ENCODE data around the gene NEDD8.
"Not testable (repeated sequence)": the region's sequence is repeated elsewhere in the genome, so short reads cannot be mapped to it uniquely, and the experiment has no call there.

The NEDD8 gene

DNA sequence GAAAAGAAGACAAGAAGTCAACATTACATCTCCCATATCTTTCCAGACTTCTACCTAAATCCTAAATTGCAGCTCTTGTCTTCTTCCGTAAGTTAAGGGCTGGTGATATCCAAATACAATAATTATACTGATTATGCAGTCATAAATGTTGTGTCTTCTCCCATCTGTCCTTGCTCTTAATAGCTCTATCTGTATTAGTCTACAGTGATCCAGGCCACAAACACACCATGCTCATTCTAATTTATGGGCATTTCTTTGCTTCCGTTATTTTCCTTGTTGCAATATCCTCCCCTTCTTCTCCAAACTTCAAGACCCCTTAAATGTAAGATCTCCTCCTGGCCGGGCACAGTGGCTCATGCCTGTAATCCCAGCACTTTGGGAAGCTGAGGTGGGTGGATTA lies 12.6 kb downstream of the NEDD8 start:
- TF ChIP-seq, protein P1, sequence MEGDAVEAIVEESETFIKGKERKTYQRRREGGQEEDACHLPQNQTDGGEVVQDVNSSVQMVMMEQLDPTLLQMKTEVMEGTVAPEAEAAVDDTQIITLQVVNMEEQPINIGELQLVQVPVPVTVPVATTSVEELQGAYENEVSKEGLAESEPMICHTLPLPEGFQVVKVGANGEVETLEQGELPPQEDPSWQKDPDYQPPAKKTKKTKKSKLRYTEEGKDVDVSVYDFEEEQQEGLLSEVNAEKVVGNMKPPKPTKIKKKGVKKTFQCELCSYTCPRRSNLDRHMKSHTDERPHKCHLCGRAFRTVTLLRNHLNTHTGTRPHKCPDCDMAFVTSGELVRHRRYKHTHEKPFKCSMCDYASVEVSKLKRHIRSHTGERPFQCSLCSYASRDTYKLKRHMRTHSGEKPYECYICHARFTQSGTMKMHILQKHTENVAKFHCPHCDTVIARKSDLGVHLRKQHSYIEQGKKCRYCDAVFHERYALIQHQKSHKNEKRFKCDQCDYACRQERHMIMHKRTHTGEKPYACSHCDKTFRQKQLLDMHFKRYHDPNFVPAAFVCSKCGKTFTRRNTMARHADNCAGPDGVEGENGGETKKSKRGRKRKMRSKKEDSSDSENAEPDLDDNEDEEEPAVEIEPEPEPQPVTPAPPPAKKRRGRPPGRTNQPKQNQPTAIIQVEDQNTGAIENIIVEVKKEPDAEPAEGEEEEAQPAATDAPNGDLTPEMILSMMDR (conservative IDR thresholded peaks at IDR 0.05; ENCODE audit: low read length): no peak
- TF ChIP-seq EZH2phosphoT487 (IDR thresholded peaks at IDR 0.05; ENCODE audit: borderline replicate concordance): no peak
- Histone ChIP-seq H3K9me2 (replicated peaks; ENCODE audit: low read depth, low read length) (no peaks in the 10 kb centered on the region), H3K27me3 (ENCODE audit: insufficient read depth, low read length, poor library complexity, severe bottlenecking) (no peaks in the 10 kb centered on the region), H3K36me3 (ENCODE audit: insufficient read depth, low read length) (no peaks in the 10 kb centered on the region), H3K9ac (ENCODE audit: low read depth, low read length, poor library complexity, severe bottlenecking) (no peak overlapping the region), H2AFZ (ENCODE audit: low read length) (no peak overlapping the region), H3K4me2 (ENCODE audit: low read depth, low read length, poor library complexity, severe bottlenecking) (no peak overlapping the region), H3K4me3 (ENCODE audit: low read length, poor library complexity, severe bottlenecking) (no peak overlapping the region), H4K20me1 (ENCODE audit: insufficient read depth, low read length, poor library complexity, severe bottlenecking) (no peaks in the 10 kb centered on the region), H3K79me2 (ENCODE audit: insufficient read depth, low read length) (peaks cover 16% of the 10 kb centered on the region), H3K4me1 (ENCODE audit: insufficient read depth, low read length, poor library complexity, severe bottlenecking) (peaks cover 6% of the 10 kb centered on the region), H3K9me3 (ENCODE audit: insufficient read depth, low read depth, low read length) (no peaks in the 10 kb centered on the region), H3F3A (ENCODE audit: low read depth) (no peaks in the 10 kb centered on the region)

DNA sequence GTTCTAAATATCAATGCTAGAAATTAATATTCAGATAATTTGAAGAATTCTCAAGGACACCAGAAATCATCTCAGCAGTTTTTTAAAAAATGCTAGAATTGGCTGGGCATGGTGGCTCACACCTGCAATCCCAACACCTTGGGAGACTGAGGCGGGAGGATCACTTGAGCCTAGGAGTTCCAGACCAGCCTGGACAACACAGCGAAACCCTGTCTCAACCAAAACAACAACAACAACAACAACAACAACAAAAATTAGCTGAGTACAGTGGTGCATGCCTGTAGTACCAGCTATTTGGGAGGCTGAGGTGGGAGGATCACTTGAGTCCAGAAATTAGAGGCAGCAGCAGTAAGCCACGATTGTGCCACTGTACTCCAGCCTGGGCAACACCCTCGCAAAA lies 13.1 kb downstream of the NEDD8 start:
- Histone ChIP-seq H4K20me1 (ENCODE audit: insufficient read depth, low read length, poor library complexity, severe bottlenecking) (no peaks in the 10 kb centered on the region), H3K4me3 (ENCODE audit: low read length, poor library complexity, severe bottlenecking) (no peak overlapping the region), H3K79me2 (ENCODE audit: insufficient read depth, low read length) (peaks cover 16% of the 10 kb centered on the region), H3K27me3 (ENCODE audit: insufficient read depth, low read length, poor library complexity, severe bottlenecking) (no peaks in the 10 kb centered on the region), H3F3A (ENCODE audit: low read depth) (peaks cover 3% of the 10 kb centered on the region; the same call in 1 of the 2 replicates), H3K9ac (ENCODE audit: low read depth, low read length, poor library complexity, severe bottlenecking) (no peak overlapping the region), H3K36me3 (ENCODE audit: insufficient read depth, low read length) (no peaks in the 10 kb centered on the region), H3K4me2 (ENCODE audit: low read depth, low read length, poor library complexity, severe bottlenecking) (no peak overlapping the region), H3K9me2 (replicated peaks; ENCODE audit: low read depth, low read length) (no peaks in the 10 kb centered on the region), H2AFZ (ENCODE audit: low read length) (no peak overlapping the region), H3K4me1 (ENCODE audit: insufficient read depth, low read length, poor library complexity, severe bottlenecking) (peaks cover 10% of the 10 kb centered on the region), H3K9me3 (ENCODE audit: insufficient read depth, low read depth, low read length) (no peaks in the 10 kb centered on the region)
- no peak for TF ChIP-seq EZH2phosphoT487 (IDR thresholded peaks at IDR 0.05; ENCODE audit: borderline replicate concordance)
- TF ChIP-seq, protein P1 (conservative IDR thresholded peaks at IDR 0.05; ENCODE audit: low read length): no peak

DNA sequence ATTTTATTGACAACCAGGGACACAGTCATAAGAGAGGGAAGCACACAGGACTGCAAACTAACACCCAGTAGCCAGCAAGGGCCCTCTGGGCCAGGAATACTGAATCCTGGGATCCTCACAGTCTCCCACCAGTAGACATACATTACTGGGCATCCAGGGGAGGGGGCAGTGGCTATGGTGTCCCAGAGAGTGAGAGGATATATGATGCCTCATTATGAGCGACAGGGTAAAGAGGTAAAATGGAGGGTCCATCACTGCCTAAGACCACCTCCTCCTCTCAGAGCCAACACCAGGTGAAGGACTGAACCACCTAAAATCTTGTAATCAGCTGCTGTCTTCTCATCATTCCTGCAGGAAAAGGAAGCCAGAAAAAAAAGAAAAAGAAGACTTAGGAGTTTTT lies 15.3 kb downstream of the NEDD8 start:
- Histone ChIP-seq H3K4me1 (ENCODE audit: insufficient read depth, low read length, poor library complexity, severe bottlenecking) (peaks cover 22% of the 10 kb centered on the region), H3K79me2 (ENCODE audit: insufficient read depth, low read length) (peaks cover 23% of the 10 kb centered on the region)
- H3F3A ChIP-seq (ENCODE audit: low read depth); H3K9me2 ChIP-seq (replicated peaks; ENCODE audit: low read depth, low read length); H3K9me3 ChIP-seq (ENCODE audit: insufficient read depth, low read depth, low read length); H3K9ac ChIP-seq (ENCODE audit: low read depth, low read length, poor library complexity, severe bottlenecking); H4K20me1 ChIP-seq (ENCODE audit: insufficient read depth, low read length, poor library complexity, severe bottlenecking); H2AFZ ChIP-seq (ENCODE audit: low read length); H3K4me3 ChIP-seq (ENCODE audit: low read length, poor library complexity, severe bottlenecking); H3K4me2 ChIP-seq (ENCODE audit: low read depth, low read length, poor library complexity, severe bottlenecking); H3K36me3 ChIP-seq (ENCODE audit: insufficient read depth, low read length); H3K27me3 ChIP-seq (ENCODE audit: insufficient read depth, low read length, poor library complexity, severe bottlenecking): not testable (repeated sequence)

DNA sequence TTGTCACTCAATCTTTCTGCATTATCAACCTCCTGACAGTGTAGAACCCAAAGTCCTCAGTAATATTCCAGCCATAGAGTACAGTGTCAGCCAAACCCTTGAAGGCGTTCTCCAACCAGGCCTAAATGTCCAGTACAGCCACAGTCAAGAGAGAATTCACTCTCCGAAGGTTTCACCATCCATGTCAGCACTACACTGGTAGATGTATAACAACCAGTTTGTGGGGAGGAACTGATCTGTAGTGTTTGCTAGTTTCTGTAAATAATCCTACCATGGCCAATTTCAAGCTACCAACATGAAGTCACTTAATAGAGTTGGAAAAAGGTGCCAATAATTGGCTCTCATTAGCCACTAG lies 15.8 kb downstream of the NEDD8 start:
- Histone ChIP-seq H3K9me2 (replicated peaks; ENCODE audit: low read depth, low read length) (no peaks in the 10 kb centered on the region), H3F3A (ENCODE audit: low read depth) (peaks cover 9% of the 10 kb centered on the region; the same call in 1 of the 2 replicates), H3K27me3 (ENCODE audit: insufficient read depth, low read length, poor library complexity, severe bottlenecking) (no peaks in the 10 kb centered on the region), H3K79me2 (ENCODE audit: insufficient read depth, low read length) (peaks cover 28% of the 10 kb centered on the region), H3K4me3 (ENCODE audit: low read length, poor library complexity, severe bottlenecking) (peak overlapping the region; percentile 99), H3K36me3 (ENCODE audit: insufficient read depth, low read length) (no peaks in the 10 kb centered on the region), H3K4me2 (ENCODE audit: low read depth, low read length, poor library complexity, severe bottlenecking) (peak overlapping the region; percentile 78), H2AFZ (ENCODE audit: low read length) (no peak overlapping the region), H3K9me3 (ENCODE audit: insufficient read depth, low read depth, low read length) (no peaks in the 10 kb centered on the region), H3K4me1 (ENCODE audit: insufficient read depth, low read length, poor library complexity, severe bottlenecking) (peaks cover 27% of the 10 kb centered on the region), H4K20me1 (ENCODE audit: insufficient read depth, low read length, poor library complexity, severe bottlenecking) (no peaks in the 10 kb centered on the region), H3K9ac (ENCODE audit: low read depth, low read length, poor library complexity, severe bottlenecking) (no peak overlapping the region)
- TF ChIP-seq, protein P1 (conservative IDR thresholded peaks at IDR 0.05; ENCODE audit: low read length): no peak
- no peak for TF ChIP-seq EZH2phosphoT487 (IDR thresholded peaks at IDR 0.05; ENCODE audit: borderline replicate concordance)
